Measurements from ENCODE around the gene ZNF701. TPM values are rescaled to one million over a fixed set of nuclear protein-coding genes. Genes with fewer than 3 reads are reported as not detected.
"Not testable (repeated sequence)": the region's sequence is repeated elsewhere in the genome, so short reads cannot be mapped to it uniquely, and the experiment has no call there.

ZNF701 gene
- polyA plus RNA-seq, 3 donors, result 4.8 to 8.2 (median 5.6) TPM

DNA sequence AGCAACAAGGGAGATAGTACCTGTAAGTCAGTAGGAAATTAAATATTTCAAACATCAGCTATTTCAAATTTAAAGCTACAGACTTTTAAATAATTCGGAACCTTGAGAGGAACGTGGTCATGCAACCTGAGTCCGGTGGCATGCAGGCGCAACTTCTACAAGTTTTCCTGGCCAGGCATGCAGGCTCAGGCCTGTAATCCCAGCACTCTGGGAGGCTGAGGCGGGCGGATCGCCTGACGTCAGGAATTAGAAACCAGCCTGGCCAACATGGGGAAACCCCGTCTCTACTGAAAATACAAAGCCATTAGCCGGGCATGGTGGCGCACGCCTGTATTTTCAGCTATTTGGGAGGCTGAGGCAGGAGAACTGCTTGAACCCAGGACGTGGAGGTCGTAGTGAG is 2.2 kb upstream of the ZNF701 start:
- Mint-ChIP-seq H3K9me3 (peaks cover 41 to 96% (median 89%) of the 10 kb centered on the region in 7 donors), H3K27me3 (ENCODE audit: low read depth in 3 of 3) (peaks cover 0 to 1% (median 0%) of the 10 kb centered on the region in 3 donors), H3K36me3 (peaks cover 20 to 35% of the 10 kb centered on the region in 2 donors), H3K4me1 (peaks cover 16% of the 10 kb centered on the region), H3K4me3 (no peak overlapping the region), H3K27ac (no peak overlapping the region)
- Histone ChIP-seq H3K9me3 (replicated peaks in 1 of 2; ENCODE audit: control insufficient read depth in 1 of 2, insufficient read depth in 1 of 2, low read length in 2 of 2) (peaks cover 74 to 80% of the 10 kb centered on the region in 2 donors), H3K4me3 (replicated peaks in 1 of 3; ENCODE audit: low read depth in 2 of 3, low read length in 3 of 3) (no peak overlapping the region), H4K20me1 (ENCODE audit: insufficient read depth, low read length) (no peaks in the 10 kb centered on the region), H3K27ac (ENCODE audit: low read depth in 1 of 2, low read length in 2 of 2) (no peak overlapping the region), H3K79me2 (ENCODE audit: insufficient read depth, low read length) (peaks cover 29% of the 10 kb centered on the region), H3K27me3 (ENCODE audit: control insufficient read depth in 2 of 2, insufficient read depth in 2 of 2, low read length in 2 of 2) (no peaks in the 10 kb centered on the region), H3K4me1 (ENCODE audit: control insufficient read depth in 1 of 2, insufficient read depth in 2 of 2, low read length in 2 of 2) (peaks cover 11 to 13% of the 10 kb centered on the region in 2 donors), H2AFZ (ENCODE audit: insufficient read depth, low read depth, low read length, poor library complexity, severe bottlenecking) (no peak overlapping the region), H3K9ac (ENCODE audit: insufficient read depth, low read length, poor library complexity, severe bottlenecking) (no peak overlapping the region), H3K36me3 (replicated peaks in 1 of 2; ENCODE audit: control insufficient read depth in 1 of 2, insufficient read depth in 2 of 2, low read length in 2 of 2) (peaks cover 5 to 33% of the 10 kb centered on the region in 2 donors), H3K4me2 (replicated peaks; ENCODE audit: extremely low read depth, low read length, poor library complexity, severe bottlenecking) (no peak overlapping the region)
- DNase-seq, result no peak
- intact Hi-C loops (cut with micrococcal nuclease), result no loop called here
- WGBS (ENCODE audit: insufficient coverage), result 99% methylated on average over 12 of the region's 14 CpGs
- no peak for TF ChIP-seq CTCF (IDR thresholded peaks at IDR 0.05)

- Mint-ChIP-seq H3K4me1 (peaks cover 16% of the 10 kb centered on the region), H3K36me3 (peaks cover 32 to 38% of the 10 kb centered on the region in 2 donors), H3K27ac (peak overlapping the region in 5 of 7 donors; percentile 95 to 97 (median 96)), H3K9me3 (peaks cover 42 to 95% (median 88%) of the 10 kb centered on the region in 7 donors), H3K4me3 (peak overlapping the region; percentile 96)
- H3K9ac ChIP-seq (ENCODE audit: insufficient read depth, low read length, poor library complexity, severe bottlenecking); DNase-seq; H3K27me3 Mint-ChIP-seq (ENCODE audit: low read depth in 3 of 3); intact Hi-C loops (cut with micrococcal nuclease); H3K27me3 ChIP-seq (ENCODE audit: control insufficient read depth in 2 of 2, insufficient read depth in 2 of 2, low read length in 2 of 2); H4K20me1 ChIP-seq (ENCODE audit: insufficient read depth, low read length): not testable (repeated sequence)
- 24% methylated on average over 6 of the region's 13 CpGs for WGBS (ENCODE audit: insufficient coverage)
- H3K27ac ChIP-seq (ENCODE audit: low read depth in 1 of 2, low read length in 2 of 2), result peak overlapping the region in 1 of 2 donors; percentile 95
- H3K4me2 ChIP-seq (replicated peaks; ENCODE audit: extremely low read depth, low read length, poor library complexity, severe bottlenecking), result peak overlapping the region; percentile 95
- peak overlapping the region; percentile 81 for H2AFZ ChIP-seq (ENCODE audit: insufficient read depth, low read depth, low read length, poor library complexity, severe bottlenecking)
- peaks cover 74 to 78% of the 10 kb centered on the region in 2 donors for H3K9me3 ChIP-seq (replicated peaks in 1 of 2; ENCODE audit: control insufficient read depth in 1 of 2, insufficient read depth in 1 of 2, low read length in 2 of 2)
- peaks cover 11 to 13% of the 10 kb centered on the region in 2 donors for H3K4me1 ChIP-seq (ENCODE audit: control insufficient read depth in 1 of 2, insufficient read depth in 2 of 2, low read length in 2 of 2)
- H3K4me3 ChIP-seq (replicated peaks in 1 of 3; ENCODE audit: low read depth in 2 of 3, low read length in 3 of 3), result peak overlapping the region; percentile 73 to 99 (median 92)
- H3K79me2 ChIP-seq (ENCODE audit: insufficient read depth, low read length), result peaks cover 42% of the 10 kb centered on the region
- peaks cover 21 to 33% of the 10 kb centered on the region in 2 donors for H3K36me3 ChIP-seq (replicated peaks in 1 of 2; ENCODE audit: control insufficient read depth in 1 of 2, insufficient read depth in 2 of 2, low read length in 2 of 2)
These were observed 468 bp upstream of the ZNF701 start for GRCh38 chr19:52569638-52569999.

All from CD14-positive monocyte (primary cell).